T-cell (primary cell): ENCODE measurements around the gene TARS2. TPM values are rescaled to one million over a fixed set of nuclear protein-coding genes. Genes with fewer than 3 reads are reported as not detected.

Experiments used
- ATAC-seq, 4 experiments: fragments of 200-7000 bp in 3 of 4; fragments of 150-1000 bp in 1 of 4; cut with Tn5 transposase; replicated peaks in 1 of 4; 1 replicate in 3 of 4; 2 replicates in 1 of 4; pipeline ENCODE4 v1.10.0; 2021; ENCODE audit warnings: moderate library complexity in 3 of 4, mild to moderate bottlenecking in 2 of 4, moderate number of reproducible peaks in 1 of 4
- CTCF ChIA-PET, 2 donors: fragments of 300-600 bp; sonication (Branson Sonifier 250); formaldehyde crosslinking; loops; one replicate each; lab custom pipeline; 2022; ENCODE audit warnings: antibody characterized with exemption in 2 of 2; lab: Charles Lee
- POLR2A ChIA-PET, 2 donors: fragments of 300-600 bp; sonication (Branson Sonifier 250); formaldehyde crosslinking; loops; one replicate each; lab custom pipeline; 2022; ENCODE audit warnings: antibody characterized with exemption in 2 of 2; lab: Charles Lee
- DNase-seq, 35 experiments: peaks; one replicate each; pipeline versions ENCODE4 v3.0.0 to v3.0.0-alpha.2; 2013 to 2023
- H3K27ac ChIP-seq: one replicate; pipeline ENCODE4 v1.5.1; 2013; ENCODE audit warnings: low read length
- H3K27me3 ChIP-seq, 2 experiments: replicated peaks in 1 of 2; 1 replicate in 1 of 2; 2 replicates in 1 of 2; pipeline versions ENCODE4 v1.6.1 to v1.7.0; 2013; ENCODE audit warnings: low read length in 1 of 2, mixed read lengths in 1 of 2; ENCODE audit not compliant: control insufficient read depth in 2 of 2, insufficient read depth in 2 of 2; ENCODE audit errors: extremely low read depth in 1 of 2
- H3K36me3 ChIP-seq, 2 donors: 1 replicate in 1 of 2; 2 replicates in 1 of 2; pipeline versions ENCODE4 v1.6.1 to v1.7.0; 2013; ENCODE audit warnings: low read length in 1 of 2; ENCODE audit not compliant: control insufficient read depth in 2 of 2, insufficient read depth in 1 of 2; ENCODE audit errors: extremely low read depth in 1 of 2
- H3K4me1 ChIP-seq, 2 experiments: 1 replicate in 1 of 2; 2 replicates in 1 of 2; pipeline versions ENCODE4 v1.6.1 to v1.7.0; 2013; ENCODE audit warnings: low read length in 2 of 2, mixed read lengths in 1 of 2; ENCODE audit not compliant: insufficient read depth in 2 of 2, control insufficient read depth in 1 of 2; ENCODE audit errors: extremely low read depth in 1 of 2
- H3K4me3 ChIP-seq, 2 donors: 1 replicate in 1 of 2; 2 replicates in 1 of 2; pipeline versions ENCODE4 v1.5.1 to v1.7.0; 2013; ENCODE audit warnings: mild to moderate bottlenecking in 2 of 2, low read length in 1 of 2, moderate library complexity in 1 of 2; ENCODE audit not compliant: control insufficient read depth in 1 of 2; ENCODE audit errors: extremely low read depth in 1 of 2
- H3K9me3 ChIP-seq: 2 replicates; pipeline ENCODE4 v1.7.0; 2013
- H3K27ac Mint-ChIP-seq, 2 donors: one replicate each; pipeline ENCODE4 v1.8.0; 2020 to 2021; ENCODE audit warnings: mild to moderate bottlenecking in 2 of 2, mixed read lengths in 2 of 2
- H3K27me3 Mint-ChIP-seq, 2 donors: one replicate each; pipeline ENCODE4 v1.8.0; 2021 to 2022; ENCODE audit warnings: mixed read lengths in 2 of 2
- H3K36me3 Mint-ChIP-seq: one replicate; pipeline ENCODE4 v1.8.0; 2021; ENCODE audit warnings: mixed read lengths
- H3K4me1 Mint-ChIP-seq, 3 donors: one replicate each; pipeline ENCODE4 v1.8.0; 2020 to 2022; ENCODE audit warnings: mixed read lengths in 3 of 3, mild to moderate bottlenecking in 1 of 3
- H3K4me3 Mint-ChIP-seq, 3 donors: one replicate each; pipeline ENCODE4 v1.8.0; 2020 to 2022; ENCODE audit warnings: mild to moderate bottlenecking in 3 of 3, mixed read lengths in 3 of 3, moderate library complexity in 3 of 3
- H3K9me3 Mint-ChIP-seq, 3 donors: one replicate each; pipeline ENCODE4 v1.8.0; 2020 to 2022; ENCODE audit warnings: mixed read lengths in 3 of 3
- WGBS: methylation state at CpG from one replicate; pipeline ENCODE4 v1.1.5; 2013; ENCODE audit warnings: missing lambda C conversion rate; ENCODE audit not compliant: insufficient coverage; 5-methylcytosine and 5-hydroxymethylcytosine counted together
- total RNA-seq, 35 experiments: library from RNA in 6 of 35; stranded (reverse) in 6 of 35; fragments of 120-200 nt in 1 of 35; gene quantifications; one replicate each; pipeline versions ENCODE4 v1.2.1 to v1.2.4 and lab custom pipeline; 2013 to 2026

Gene TARS2
- total RNA-seq, 5 donors from 2014 or later (not counting 1 experiment from before 2014, with no cell fraction given) = 24.1 to 35.9 (median 30.2) TPM

DNA sequence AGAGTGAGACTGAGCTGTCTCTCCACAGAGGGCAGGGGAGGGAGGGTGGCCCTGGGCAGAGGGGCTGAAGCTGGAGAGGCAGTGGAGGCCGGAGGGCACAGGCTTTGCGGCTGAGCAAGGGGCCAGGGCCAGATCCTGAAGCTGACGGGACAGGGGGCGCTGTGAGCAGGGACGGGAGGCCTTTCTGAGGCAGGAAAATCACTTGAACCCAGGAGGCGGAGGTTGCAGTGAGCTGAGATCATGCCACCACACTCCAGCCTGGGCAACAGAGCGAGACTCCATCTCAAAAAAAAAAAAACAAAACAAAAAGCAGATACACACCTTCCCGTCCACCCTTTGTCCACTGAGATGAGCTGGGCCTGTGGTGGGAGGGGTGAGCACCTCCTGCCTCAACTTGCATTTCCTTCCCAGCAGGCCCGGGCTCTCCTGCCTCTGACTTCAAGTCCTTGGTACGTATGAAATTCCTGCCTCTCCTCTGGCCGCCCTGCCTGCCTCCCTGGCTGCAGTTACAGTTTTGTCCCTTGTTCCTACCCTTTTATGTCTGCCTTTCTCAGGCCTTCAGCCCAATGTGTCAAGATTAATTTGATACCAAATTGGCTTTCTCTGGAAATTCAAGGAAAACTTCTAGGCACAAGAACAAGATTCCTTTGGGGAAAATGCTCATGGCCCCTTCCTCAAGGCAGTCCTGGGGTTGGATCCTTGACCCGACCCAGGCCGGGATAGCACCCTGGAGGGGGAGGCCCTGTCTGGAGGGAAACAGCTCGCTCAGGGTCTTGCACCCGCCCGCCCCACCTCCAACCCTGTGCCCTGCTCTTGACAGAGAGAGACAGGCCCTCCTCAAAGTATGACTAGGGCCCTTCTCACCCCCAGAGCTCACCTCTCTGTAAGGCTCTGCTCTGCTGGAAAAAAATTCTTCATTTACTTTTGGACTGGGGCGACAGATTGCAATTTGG, 50.8 kb downstream of the TARS2 start:
- no peak overlapping the region for H3K27ac Mint-ChIP-seq
- WGBS = 87% methylated on average over 8 of the region's 17 CpGs

DNA sequence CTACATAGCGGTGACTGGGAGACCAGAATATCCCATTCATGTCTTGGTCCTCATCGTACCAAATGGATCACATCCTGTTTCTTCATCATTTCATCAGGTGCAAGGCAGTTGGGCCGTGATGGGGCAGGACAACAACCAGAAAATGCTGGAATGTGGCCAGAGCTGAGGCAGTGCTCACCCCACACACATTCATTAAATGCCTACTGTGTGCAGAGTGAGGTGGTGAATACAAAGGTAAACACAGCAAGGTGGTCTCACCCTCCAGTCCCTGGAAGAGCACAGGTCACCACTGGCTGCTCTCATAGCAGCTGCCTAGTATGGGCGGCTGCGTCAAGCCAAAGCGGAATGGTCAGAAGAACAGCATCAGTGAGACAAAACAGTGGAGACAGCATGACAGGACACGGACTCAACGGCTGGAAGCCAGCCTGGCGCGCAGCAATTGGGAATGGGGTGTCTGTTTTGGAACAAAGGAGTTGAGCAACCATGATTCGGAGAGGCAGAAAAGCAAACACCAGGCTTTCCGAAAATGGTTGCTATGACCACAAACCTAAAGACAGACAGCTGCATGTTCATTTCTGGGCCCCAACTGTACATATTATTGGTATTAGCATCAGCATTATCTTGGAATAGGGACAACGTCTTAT, 56.4 kb downstream of the TARS2 start:
- 95% methylated on average over 4 of the region's 13 CpGs for WGBS
- no peak for ATAC-seq
- H3K27me3 Mint-ChIP-seq = peaks cover 11 to 33% of the 10 kb centered on the region in 2 donors
- no peak overlapping the region for H3K27ac ChIP-seq
- no peaks in the 10 kb centered on the region for H3K36me3 Mint-ChIP-seq
- ChIA-PET POLR2A (interaction anchor here in 1 of 2 donors (0.6 kb wide), 1 partner anchor 151 kb away, joined by 14 read pairs; no protein-coding TSS in a partner anchor), CTCF (interaction anchor here in 1 of 2 donors (0.6 kb wide), 2 partner anchors 132 to 173 kb away, joined by 3 to 5 read pairs; no protein-coding TSS in a partner anchor)
- peaks cover 2 to 51% of the 10 kb centered on the region in 2 experiments for H3K27me3 ChIP-seq
- no peak for DNase-seq
- peaks cover 0 to 4% of the 10 kb centered on the region in 2 experiments for H3K4me1 ChIP-seq
- H3K4me3 ChIP-seq = no peak overlapping the region
- H3K4me1 Mint-ChIP-seq = peaks cover 3 to 4% (median 4%) of the 10 kb centered on the region in 3 donors
- no peaks in the 10 kb centered on the region for H3K9me3 ChIP-seq
- H3K9me3 Mint-ChIP-seq = no peaks in the 10 kb centered on the region
- H3K4me3 Mint-ChIP-seq = no peak overlapping the region
- H3K36me3 ChIP-seq = no peaks in the 10 kb centered on the region
- H3K27ac Mint-ChIP-seq = no peak overlapping the region

More for the DNA sequence above, 50.8 kb downstream of the TARS2 start:
- Histone ChIP-seq H3K4me1 (no peaks in the 10 kb centered on the region), H3K36me3 (no peaks in the 10 kb centered on the region), H3K27ac (no peak overlapping the region), H3K27me3 (peaks cover 0 to 13% of the 10 kb centered on the region in 2 experiments), H3K4me3 (no peak overlapping the region), H3K9me3 (no peaks in the 10 kb centered on the region)
- Mint-ChIP-seq H3K27me3 (peaks cover 0 to 6% of the 10 kb centered on the region in 2 donors), H3K4me3 (no peak overlapping the region), H3K9me3 (no peaks in the 10 kb centered on the region), H3K4me1 (no peaks in the 10 kb centered on the region), H3K36me3 (no peaks in the 10 kb centered on the region)
- no peak for DNase-seq
- ATAC-seq = no peak
- ChIA-PET POLR2A (interaction anchor here in 1 of 2 donors (0.7 kb wide), 1 partner anchor 176 kb away, joined by 3 read pairs; no protein-coding TSS in a partner anchor), CTCF (no interaction called here)

DNA sequence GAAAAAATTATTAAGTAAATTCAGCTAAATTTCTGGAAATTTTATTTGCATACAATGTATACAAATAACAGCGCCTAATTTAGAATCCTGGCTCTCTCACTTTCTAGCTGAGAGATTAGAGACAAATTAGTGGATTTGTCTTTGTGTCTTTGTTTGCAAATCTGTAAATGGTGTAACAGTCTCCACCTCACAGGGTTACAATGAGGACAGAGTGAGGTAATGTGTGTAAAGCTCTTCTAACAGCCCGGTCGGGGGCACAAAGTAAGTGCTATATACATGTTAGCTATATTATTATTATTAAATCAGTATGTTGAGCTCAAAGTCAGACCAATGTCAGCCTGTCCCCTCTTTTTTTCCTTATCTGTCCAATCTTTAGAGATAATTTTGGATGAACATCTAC, 57.0 kb downstream of the TARS2 start:
- no CpG with 5 or more reads among the region's 3 CpGs for WGBS
- ATAC-seq = no peak
- ChIA-PET CTCF (interaction anchor here in 1 of 2 donors (0.6 kb wide), 3 partner anchors 74 to 173 kb away, joined by 3 to 5 read pairs (median 3); no protein-coding TSS in a partner anchor), POLR2A (interaction anchor here in 1 of 2 donors (0.6 kb wide), 2 partner anchors 151 to 213 kb away, joined by 8 to 14 read pairs; no protein-coding TSS in a partner anchor)
- peaks cover 3 to 5% (median 4%) of the 10 kb centered on the region in 3 donors for H3K4me1 Mint-ChIP-seq
- Histone ChIP-seq H3K9me3 (no peaks in the 10 kb centered on the region), H3K36me3 (no peaks in the 10 kb centered on the region), H3K4me1 (peaks cover 0 to 5% of the 10 kb centered on the region in 2 experiments), H3K27ac (no peak overlapping the region), H3K4me3 (no peak overlapping the region), H3K27me3 (peaks cover 2 to 48% of the 10 kb centered on the region in 2 experiments)
- DNase-seq = no peak
- no peak overlapping the region for H3K4me3 Mint-ChIP-seq
- peaks cover 11 to 33% of the 10 kb centered on the region in 2 donors for H3K27me3 Mint-ChIP-seq
- H3K36me3 Mint-ChIP-seq = no peaks in the 10 kb centered on the region
- H3K27ac Mint-ChIP-seq = no peak overlapping the region
- no peaks in the 10 kb centered on the region for H3K9me3 Mint-ChIP-seq

DNA sequence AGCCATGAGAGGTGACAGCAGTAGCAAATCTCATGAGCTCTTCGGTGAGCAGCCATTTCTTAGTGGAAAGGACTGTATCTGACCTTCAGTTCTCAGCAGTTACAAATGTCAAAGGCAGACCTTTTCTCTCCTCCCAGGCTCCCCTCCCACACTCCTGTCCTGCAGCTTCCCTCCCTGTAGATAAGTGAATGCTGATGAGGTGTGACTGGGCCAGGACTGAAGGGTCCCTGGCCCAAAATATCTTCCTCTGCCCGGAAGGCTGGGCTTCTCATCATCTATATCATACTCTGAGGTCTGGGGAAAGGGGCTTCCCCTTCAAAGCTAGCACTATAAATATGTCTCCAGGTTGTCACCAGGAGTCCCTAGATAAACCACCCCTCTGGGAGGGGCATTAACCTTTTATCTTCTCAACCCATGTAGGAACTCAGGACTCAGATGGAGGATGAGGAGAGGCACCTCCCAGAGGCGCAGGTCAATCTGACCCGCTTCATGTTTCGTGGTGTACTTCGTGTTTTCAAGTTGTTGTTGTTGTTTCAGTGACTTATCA, 58.3 kb downstream of the TARS2 start:
- ATAC-seq = no peak
- H3K27ac Mint-ChIP-seq = no peak overlapping the region
- Histone ChIP-seq H3K27ac (no peak overlapping the region), H3K4me3 (no peak overlapping the region), H3K27me3 (peaks cover 2 to 60% of the 10 kb centered on the region in 2 experiments), H3K36me3 (no peaks in the 10 kb centered on the region), H3K4me1 (peaks cover 0 to 14% of the 10 kb centered on the region in 2 experiments), H3K9me3 (no peaks in the 10 kb centered on the region)
- H3K9me3 Mint-ChIP-seq = no peaks in the 10 kb centered on the region
- ChIA-PET CTCF (interaction anchor here in 1 of 2 donors (0.6 to 0.7 kb wide), 2 partner anchors 14 to 333 kb away, joined by 3 to 5 read pairs; no protein-coding TSS in a partner anchor), POLR2A (interaction anchor here (0.6 to 0.7 kb wide), 2 partner anchors 34 to 413 kb away, joined by 5 to 14 read pairs; partner anchors contain the start of gene MCL1 (in 1 of the 2))
- peaks cover 11 to 37% of the 10 kb centered on the region in 2 donors for H3K27me3 Mint-ChIP-seq
- no CpG with 5 or more reads among the region's 6 CpGs for WGBS
- H3K36me3 Mint-ChIP-seq = no peaks in the 10 kb centered on the region
- DNase-seq = no peak
- H3K4me1 Mint-ChIP-seq = peaks cover 7 to 11% (median 9%) of the 10 kb centered on the region in 3 donors
- no peak overlapping the region for H3K4me3 Mint-ChIP-seq

DNA sequence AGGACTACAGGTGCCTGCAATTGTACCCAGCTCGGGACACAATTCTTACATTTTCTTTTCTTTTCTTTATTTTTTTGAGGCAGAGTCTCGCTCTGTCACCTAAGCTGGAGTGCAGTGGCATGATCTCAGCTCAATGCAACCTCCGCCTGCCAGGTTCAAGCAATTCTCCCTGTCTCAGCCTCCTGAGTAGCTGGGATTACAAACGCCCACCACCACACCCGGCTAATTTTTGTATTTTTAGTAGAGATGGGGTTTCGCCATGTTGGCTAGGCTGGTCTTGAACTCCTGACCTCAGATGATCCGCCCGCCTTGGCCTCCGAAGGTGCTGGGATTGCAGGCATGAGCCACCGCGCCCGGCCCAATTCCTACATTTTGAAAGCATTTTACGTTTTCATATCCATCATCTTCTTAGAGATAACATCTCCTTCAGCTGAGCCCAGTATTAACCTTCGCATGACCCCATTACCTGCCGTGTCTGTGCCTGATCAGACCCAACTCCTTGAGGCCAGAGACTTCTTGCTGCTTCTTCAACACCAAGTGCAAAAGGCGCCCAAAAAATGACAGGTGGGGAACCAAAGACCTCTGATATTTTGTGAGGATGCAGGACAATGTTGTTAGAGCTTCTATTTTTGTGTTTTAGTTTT, 59.2 kb downstream of the TARS2 start:
- ChIA-PET CTCF (no interaction called here), POLR2A (interaction anchor here in 1 of 2 donors (0.6 kb wide), 1 partner anchor 18 kb away, joined by 6 read pairs; no protein-coding TSS in a partner anchor)
- Histone ChIP-seq H3K27me3 (peaks cover 2 to 69% of the 10 kb centered on the region in 2 experiments), H3K4me1 (peaks cover 0 to 23% of the 10 kb centered on the region in 2 experiments), H3K36me3 (no peaks in the 10 kb centered on the region), H3K27ac (no peak overlapping the region), H3K4me3 (no peak overlapping the region), H3K9me3 (no peaks in the 10 kb centered on the region)
- no peaks in the 10 kb centered on the region for H3K9me3 Mint-ChIP-seq
- DNase-seq (no peak), ATAC-seq (no peak)
- H3K27me3 Mint-ChIP-seq = peaks cover 11 to 37% of the 10 kb centered on the region in 2 donors
- no peak overlapping the region for H3K27ac Mint-ChIP-seq
- WGBS = 94% methylated on average over 9 of the region's 16 CpGs
- H3K4me1 Mint-ChIP-seq = peaks cover 11 to 18% (median 15%) of the 10 kb centered on the region in 3 donors
- no peaks in the 10 kb centered on the region for H3K36me3 Mint-ChIP-seq
- no peak overlapping the region for H3K4me3 Mint-ChIP-seq
